A673 (cell line): ENCODE results near the gene CCN5.

Experiments used
- CTCF ChIP-seq: fragments of 300-800, 200-600 bp; sonication (generic); conservative IDR thresholded peaks from 2 replicates; pipeline ENCODE4 v1.5.1; 2017; ENCODE audit warnings: low read depth, mild to moderate bottlenecking, antibody characterized with exemption, low read length, moderate library complexity, mixed read lengths
- EZH2 ChIP-seq: fragments of 200-600 bp; sonication (generic); IDR thresholded peaks from 2 replicates; pipeline ENCODE4 v1.6.1; 2017; ENCODE audit warnings: borderline replicate concordance, low read depth, mild to moderate bottlenecking, mixed read lengths, antibody characterized with exemption, low read length; ENCODE audit not compliant: poor library complexity, severe bottlenecking

DNA sequence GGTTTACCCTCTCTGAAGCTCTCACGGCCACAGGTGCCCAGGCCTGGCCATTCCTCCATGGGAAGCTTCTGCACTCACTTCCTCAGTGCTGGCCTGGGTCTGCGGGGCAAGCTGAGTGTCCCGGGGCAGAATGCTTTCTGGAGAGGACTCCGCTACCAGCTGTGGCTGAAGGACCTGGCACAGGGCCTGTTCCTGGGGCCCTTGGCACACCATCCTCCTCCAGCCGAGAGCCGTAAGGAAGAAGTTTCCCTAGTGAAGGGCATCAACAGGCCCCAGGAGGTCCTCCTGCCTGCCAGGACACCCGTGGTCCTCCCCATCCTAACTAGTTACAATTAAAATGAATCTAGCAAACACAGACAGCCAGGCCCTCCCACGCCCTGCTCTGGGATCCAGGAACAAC, 16.5 kb downstream of the CCN5 start:
- no peak for TF ChIP-seq CTCF
- no peak for TF ChIP-seq EZH2
